Right atrium auricular region (tissue), 2 donors: Measurements from ENCODE around the gene COMMD7. TPM values are rescaled to one million over a fixed set of nuclear protein-coding genes. Genes with fewer than 3 reads are reported as not detected.

Experiments
- DNase-seq: peaks from one replicate; pipeline ENCODE4 v3.0.0-alpha.2; 2019; ENCODE audit warnings: low spot score
- H3K27ac ChIP-seq, 2 donors: fragments of 200-600 bp; sonication (generic); 1 replicate in 1 of 2; 2 replicates in 1 of 2; pipeline ENCODE4 v1.5.1; 2016 to 2019
- H3K27me3 ChIP-seq, 2 donors: fragments of 200-600 bp; sonication (generic); one replicate each; pipeline versions ENCODE4 v1.5.1 to v1.6.0; 2017 to 2019
- H3K36me3 ChIP-seq: fragments of 200-600 bp; sonication (generic); one replicate; pipeline ENCODE4 v1.5.1; 2016
- H3K4me1 ChIP-seq, 2 donors: fragments of 200-600 bp; sonication (generic); one replicate each; pipeline versions ENCODE4 v1.5.1 to v1.6.0; 2017 to 2019
- H3K4me3 ChIP-seq, 2 donors: fragments of 200-600 bp; sonication (generic); 1 replicate in 1 of 2; 2 replicates in 1 of 2; pipeline ENCODE4 v1.5.1; 2017 to 2019; ENCODE audit warnings: mild to moderate bottlenecking in 1 of 2, moderate library complexity in 1 of 2
- H3K9me3 ChIP-seq, 2 donors: fragments of 200-600 bp; sonication (generic); one replicate each; pipeline ENCODE4 v1.5.1; 2019
- total RNA-seq, 2 donors: library from RNA; depleted of rRNA; stranded (reverse); fragments of >200 nt; gene quantifications; one replicate each; pipeline ENCODE4 v1.1.0, GENCODE V29; 2016
- TF ChIP-seq, protein P1 (sequence below), 2 donors: fragments of 200-600 bp; sonication (generic); IDR thresholded peaks; one replicate each; pipeline ENCODE4 v1.5.1; 2019; ENCODE audit warnings: antibody characterized with exemption in 2 of 2

COMMD7 gene
- total RNA-seq, 2 donors from 2014 or later, result 22.2 to 29.3 TPM

GRCh38 chr20:32779500-32780211 is 36.4 kb upstream of the COMMD7 start:
- Histone ChIP-seq H3K9me3 (no peaks in the 10 kb centered on the region), H3K36me3 (no peaks in the 10 kb centered on the region), H3K27ac (no peak overlapping the region), H3K4me3 (no peak overlapping the region), H3K4me1 (no peaks in the 10 kb centered on the region), H3K27me3 (no peaks in the 10 kb centered on the region)
- TF ChIP-seq, protein P1, sequence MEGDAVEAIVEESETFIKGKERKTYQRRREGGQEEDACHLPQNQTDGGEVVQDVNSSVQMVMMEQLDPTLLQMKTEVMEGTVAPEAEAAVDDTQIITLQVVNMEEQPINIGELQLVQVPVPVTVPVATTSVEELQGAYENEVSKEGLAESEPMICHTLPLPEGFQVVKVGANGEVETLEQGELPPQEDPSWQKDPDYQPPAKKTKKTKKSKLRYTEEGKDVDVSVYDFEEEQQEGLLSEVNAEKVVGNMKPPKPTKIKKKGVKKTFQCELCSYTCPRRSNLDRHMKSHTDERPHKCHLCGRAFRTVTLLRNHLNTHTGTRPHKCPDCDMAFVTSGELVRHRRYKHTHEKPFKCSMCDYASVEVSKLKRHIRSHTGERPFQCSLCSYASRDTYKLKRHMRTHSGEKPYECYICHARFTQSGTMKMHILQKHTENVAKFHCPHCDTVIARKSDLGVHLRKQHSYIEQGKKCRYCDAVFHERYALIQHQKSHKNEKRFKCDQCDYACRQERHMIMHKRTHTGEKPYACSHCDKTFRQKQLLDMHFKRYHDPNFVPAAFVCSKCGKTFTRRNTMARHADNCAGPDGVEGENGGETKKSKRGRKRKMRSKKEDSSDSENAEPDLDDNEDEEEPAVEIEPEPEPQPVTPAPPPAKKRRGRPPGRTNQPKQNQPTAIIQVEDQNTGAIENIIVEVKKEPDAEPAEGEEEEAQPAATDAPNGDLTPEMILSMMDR (IDR thresholded peaks at IDR 0.05), result no peak
- DNase-seq, result no peak

- TF ChIP-seq, protein P1 (IDR thresholded peaks at IDR 0.05), result no peak
- no peaks in the 10 kb centered on the region for H3K36me3 ChIP-seq
- no peak for DNase-seq
Observed at GRCh38 chr20:32777177-32777956, 34.1 kb upstream of the COMMD7 start.

GRCh38 chr20:32775336-32775991 is 32.2 kb upstream of the COMMD7 start:
- no peak overlapping the region for H3K27ac ChIP-seq
- TF ChIP-seq, protein P1 (IDR thresholded peaks at IDR 0.05), result no peak
- DNase-seq, result no peak
- no peaks in the 10 kb centered on the region for H3K27me3 ChIP-seq
- H3K9me3 ChIP-seq, result no peaks in the 10 kb centered on the region
- H3K4me1 ChIP-seq, result no peaks in the 10 kb centered on the region
- no peak overlapping the region for H3K4me3 ChIP-seq
- H3K36me3 ChIP-seq, result no peaks in the 10 kb centered on the region

More at GRCh38 chr20:32777177-32777956, 34.1 kb upstream of the COMMD7 start:
- H3K27ac ChIP-seq, result no peak overlapping the region
- H3K9me3 ChIP-seq, result no peaks in the 10 kb centered on the region
- no peaks in the 10 kb centered on the region for H3K4me1 ChIP-seq
- no peaks in the 10 kb centered on the region for H3K27me3 ChIP-seq
- H3K4me3 ChIP-seq, result no peak overlapping the region

- DNase-seq, result no peak
- Histone ChIP-seq H3K27ac (no peak overlapping the region), H3K27me3 (no peaks in the 10 kb centered on the region), H3K4me1 (no peaks in the 10 kb centered on the region), H3K36me3 (no peaks in the 10 kb centered on the region), H3K9me3 (no peaks in the 10 kb centered on the region), H3K4me3 (no peak overlapping the region)
- TF ChIP-seq, protein P1 (IDR thresholded peaks at IDR 0.05), result no peak
Observed at GRCh38 chr20:32773855-32774254, 30.6 kb upstream of the COMMD7 start.

GRCh38 chr20:32773223-32773622 is 30.0 kb upstream of the COMMD7 start:
- Histone ChIP-seq H3K36me3 (no peaks in the 10 kb centered on the region), H3K9me3 (no peaks in the 10 kb centered on the region), H3K27ac (no peak overlapping the region), H3K4me3 (no peak overlapping the region), H3K4me1 (no peaks in the 10 kb centered on the region), H3K27me3 (no peaks in the 10 kb centered on the region)
- TF ChIP-seq, protein P1 (IDR thresholded peaks at IDR 0.05), result no peak
- no peak for DNase-seq
